A673 (cell line): ENCODE measurements around the gene ADH1C. TPM values are rescaled to one million over a fixed set of nuclear protein-coding genes. Genes with fewer than 3 reads are reported as not detected.

Experiments used
- BruUV-seq: library from RNA; stranded (reverse); fragments of 400-500 nt; replicated peaks from 2 replicates; lab custom pipeline; 2021; lab: Mats Ljungman, UMichigan
- CTCF ChIA-PET: fragments of 300-600 bp; sonication (Branson Sonifier 250); formaldehyde crosslinking; loops from one replicate; lab custom pipeline; 2022; ENCODE audit warnings: antibody characterized with exemption; lab: Charles Lee
- POLR2A ChIA-PET: fragments of 300-600 bp; sonication (Branson Sonifier 250); formaldehyde crosslinking; loops from one replicate; lab custom pipeline; 2022; ENCODE audit warnings: antibody characterized with exemption; ENCODE audit not compliant: low non-redundant PET; lab: Charles Lee
- DNase-seq: peaks from one replicate; pipeline ENCODE4 v3.0.0-alpha.2; 2015; ENCODE audit warnings: low spot score
- H3K27ac ChIP-seq: fragments of 200-600 bp; sonication (generic); 2 replicates; pipeline ENCODE4 v1.5.1; 2016; ENCODE audit warnings: mixed run types, low read depth, mild to moderate bottlenecking, mixed read lengths, antibody characterized with exemption, low read length; ENCODE audit not compliant: poor library complexity, severe bottlenecking
- H3K27me3 ChIP-seq: fragments of 200-600 bp; sonication (generic); replicated peaks from 2 replicates; pipeline ENCODE4 v1.6.1; 2017; ENCODE audit warnings: mixed run types, low read depth, mild to moderate bottlenecking, mixed read lengths, antibody characterized with exemption, low read length; ENCODE audit not compliant: insufficient read depth, poor library complexity
- H3K36me3 ChIP-seq: fragments of 200-600 bp; sonication (generic); 2 replicates; pipeline ENCODE4 v1.6.1; 2016; ENCODE audit warnings: mixed run types, mild to moderate bottlenecking, mixed read lengths, antibody characterized with exemption, low read length; ENCODE audit not compliant: insufficient read depth, poor library complexity, severe bottlenecking
- H3K4me1 ChIP-seq: fragments of 200-600 bp; sonication (generic); 2 replicates; pipeline ENCODE4 v1.6.1; 2017; ENCODE audit warnings: mixed run types, mild to moderate bottlenecking, mixed read lengths, antibody characterized with exemption, low read length; ENCODE audit not compliant: insufficient read depth, poor library complexity, severe bottlenecking
- H3K4me3 ChIP-seq: fragments of 200-600 bp; sonication (generic); 2 replicates; pipeline ENCODE4 v1.5.1; 2016; ENCODE audit warnings: low read depth, mixed run types, mild to moderate bottlenecking, mixed read lengths, low read length; ENCODE audit not compliant: poor library complexity, severe bottlenecking
- H3K9me3 ChIP-seq: fragments of 200-600 bp; sonication (generic); 2 replicates; pipeline ENCODE4 v1.6.1; 2016; ENCODE audit warnings: mixed run types, low read depth, mild to moderate bottlenecking, mixed read lengths, antibody characterized with exemption, low read length; ENCODE audit not compliant: poor library complexity, severe bottlenecking
- CTCF ChIP-seq: fragments of 300-800, 200-600 bp; sonication (generic); conservative IDR thresholded peaks from 2 replicates; pipeline ENCODE4 v1.5.1; 2017; ENCODE audit warnings: low read depth, mild to moderate bottlenecking, antibody characterized with exemption, low read length, moderate library complexity, mixed read lengths
- EZH2 ChIP-seq: fragments of 200-600 bp; sonication (generic); IDR thresholded peaks from 2 replicates; pipeline ENCODE4 v1.6.1; 2017; ENCODE audit warnings: borderline replicate concordance, low read depth, mild to moderate bottlenecking, mixed read lengths, antibody characterized with exemption, low read length; ENCODE audit not compliant: poor library complexity, severe bottlenecking
- intact Hi-C: fragments of 100-400 bp; cut with micrococcal nuclease; formaldehyde crosslinking; loops from one replicate; pipeline ENCODE4 v1.10.0; 2022; ENCODE audit not compliant: unreplicated experiment
- total RNA-seq: library from RNA; stranded (reverse); gene quantifications from 2 replicates; pipeline ENCODE4 v1.2.3, GENCODE V29; 2021

ADH1C gene
- total RNA-seq, 1 experiment from 2014 or later, result not detected

- H3K4me1 ChIP-seq, result peaks cover 4% of the 10 kb centered on the region
- no TSS peak for BruUV-seq
- intact Hi-C loops, result no loop called here
Observed at GRCh38 chr4:99305638-99306400, 46.7 kb downstream of the ADH1C start.

GRCh38 chr4:99301376-99302164 lies 51.0 kb downstream of the ADH1C start:
- no TSS peak for BruUV-seq
- ChIA-PET POLR2A (no interaction called here), CTCF (no interaction called here)
- no peak overlapping the region for H3K4me3 ChIP-seq
- intact Hi-C loops, result no loop called here
- H3K27ac ChIP-seq, result no peak overlapping the region
- no peaks in the 10 kb centered on the region for H3K27me3 ChIP-seq
- TF ChIP-seq EZH2, result no peak
- TF ChIP-seq CTCF, result no peak
- no peaks in the 10 kb centered on the region for H3K9me3 ChIP-seq
- H3K36me3 ChIP-seq, result no peaks in the 10 kb centered on the region
- DNase-seq, result no peak
- peaks cover 9% of the 10 kb centered on the region for H3K4me1 ChIP-seq

More at GRCh38 chr4:99305638-99306400, 46.7 kb downstream of the ADH1C start:
- no peaks in the 10 kb centered on the region for H3K27me3 ChIP-seq
- no peak overlapping the region for H3K27ac ChIP-seq
- POLR2A ChIA-PET, result no interaction called here
- DNase-seq, result no peak
- TF ChIP-seq EZH2, result no peak
- TF ChIP-seq CTCF, result no peak
- CTCF ChIA-PET, result no interaction called here
- H3K36me3 ChIP-seq, result no peaks in the 10 kb centered on the region
- no peaks in the 10 kb centered on the region for H3K9me3 ChIP-seq
- H3K4me3 ChIP-seq, result no peak overlapping the region

- Histone ChIP-seq H3K36me3 (no peaks in the 10 kb centered on the region), H3K27ac (no peak overlapping the region), H3K9me3 (no peaks in the 10 kb centered on the region), H3K4me3 (no peak overlapping the region), H3K4me1 (peaks cover 9% of the 10 kb centered on the region), H3K27me3 (no peaks in the 10 kb centered on the region)
- intact Hi-C loops, result no loop called here
- ChIA-PET CTCF (no interaction called here), POLR2A (no interaction called here)
- no TSS peak for BruUV-seq
- peak; percentile 84 for DNase-seq
- TF ChIP-seq EZH2 (no peak), CTCF (no peak)
Observed at GRCh38 chr4:99300934-99301333, 51.6 kb downstream of the ADH1C start.
